Measurements from ENCODE around the gene CHPT1.

Gene CHPT1

GRCh38 chr12:101690544-101691098 lies 6.8 kb upstream of the CHPT1 start:
- TF ChIP-seq CTCF (conservative IDR thresholded peaks at IDR 0.05) = no peak
- H3K27ac ChIP-seq = no peak overlapping the region

DNA sequence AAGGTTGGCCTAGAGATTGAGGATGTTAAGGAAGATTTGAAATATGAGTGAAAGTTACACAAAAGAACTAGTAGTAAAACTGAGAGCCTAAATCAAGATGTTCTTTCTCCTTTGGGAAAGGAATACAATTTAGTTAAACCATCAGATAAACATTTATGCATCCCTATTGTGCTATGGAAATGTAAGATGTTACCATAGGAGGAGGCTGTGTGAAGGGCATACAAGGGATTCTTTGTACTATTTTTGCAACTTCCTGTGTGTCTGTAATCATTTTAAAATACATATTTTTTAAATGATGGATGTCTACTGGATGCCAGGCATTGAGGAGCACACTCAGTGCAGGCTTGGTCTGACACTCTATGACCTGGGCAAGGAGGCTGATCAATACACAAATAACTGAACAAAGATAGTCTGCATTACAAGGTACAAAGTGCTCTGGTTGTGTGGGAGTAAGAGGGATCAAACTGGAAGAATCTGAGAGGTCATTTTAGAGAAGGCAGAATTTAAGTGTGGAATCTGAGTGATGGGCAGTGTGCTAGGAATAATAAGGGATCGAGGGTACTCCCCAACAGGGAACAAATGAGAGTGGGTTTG lies 5.8 kb upstream of the CHPT1 start:
- no peak for TF ChIP-seq CTCF (conservative IDR thresholded peaks at IDR 0.05)
- H3K27ac ChIP-seq = no peak overlapping the region

- no peak overlapping the region for H3K27ac ChIP-seq
- TF ChIP-seq CTCF (conservative IDR thresholded peaks at IDR 0.05) = no peak
These were observed 3.1 kb upstream of the CHPT1 start for GRCh38 chr12:101694297-101694848.

- peak overlapping the region; percentile 98 for H3K27ac ChIP-seq
These were observed 2.5 kb upstream of the CHPT1 start for GRCh38 chr12:101694986-101695385.

GRCh38 chr12:101695706-101696105 lies 1.7 kb upstream of the CHPT1 start:
- H3K27ac ChIP-seq = peak overlapping the region; percentile 98
- no peak for TF ChIP-seq CTCF (conservative IDR thresholded peaks at IDR 0.05)

More at GRCh38 chr12:101694986-101695385, 2.5 kb upstream of the CHPT1 start:
- no peak for TF ChIP-seq CTCF (conservative IDR thresholded peaks at IDR 0.05)

DNA sequence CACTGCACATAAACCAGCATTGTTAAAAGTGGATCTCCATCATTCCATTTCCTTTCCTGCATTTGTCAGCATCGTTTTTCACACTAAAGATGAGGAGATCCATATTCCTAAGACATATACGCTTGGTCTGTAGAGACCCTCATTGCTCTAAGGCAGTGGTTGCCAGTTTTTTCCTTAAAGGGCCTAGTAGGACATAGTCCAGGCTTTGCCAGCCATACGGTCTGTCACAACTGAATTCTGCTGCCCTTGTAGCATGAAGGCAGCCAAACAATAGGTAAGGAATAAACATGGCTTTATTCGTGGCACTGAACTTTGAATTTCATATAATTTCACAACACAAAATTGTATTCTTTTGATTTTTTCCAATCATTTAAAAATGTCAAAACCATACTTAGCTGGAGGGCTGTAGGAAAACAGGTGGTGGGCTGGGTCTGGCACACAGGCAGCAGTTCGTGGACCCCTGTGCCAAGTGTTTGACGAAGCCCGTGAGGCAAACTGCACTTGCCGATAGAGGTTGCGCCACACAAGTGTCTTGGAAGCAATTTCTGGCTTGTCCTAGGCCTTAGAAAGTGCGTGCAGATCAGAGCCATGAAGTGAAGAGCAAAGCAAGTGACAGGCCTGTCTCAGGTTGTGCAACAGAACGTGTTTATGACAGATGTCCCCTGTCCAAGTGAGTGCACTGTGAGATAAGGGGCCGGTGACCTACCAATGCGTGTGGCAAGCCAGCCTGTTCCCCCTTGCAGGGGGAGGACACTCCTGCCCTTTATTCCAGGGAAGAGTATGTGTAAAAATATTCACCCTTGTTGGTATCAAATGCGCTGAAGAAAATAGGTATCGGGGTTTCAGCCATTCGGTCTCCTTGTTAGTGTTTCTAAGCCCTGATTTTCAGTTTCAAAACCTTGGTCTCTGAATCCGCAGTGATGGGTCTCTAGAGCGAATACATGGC lies 916 bp upstream of the CHPT1 start:
- no peak for TF ChIP-seq CTCF (conservative IDR thresholded peaks at IDR 0.05)
- H3K27ac ChIP-seq = peak overlapping the region; percentile 98
